Mononuclear cell (primary cell): ENCODE measurements around the gene CAMK2A. TPM values are rescaled to one million over a fixed set of nuclear protein-coding genes. Genes with fewer than 3 reads are reported as not detected.

Experiments used
- H3K27me3 ChIP-seq: 2 replicates; pipeline ENCODE4 v1.6.0; 2011; ENCODE audit warnings: low read length, control low read depth; ENCODE audit not compliant: insufficient read depth
- H3K4me1 ChIP-seq: 2 replicates; pipeline ENCODE4 v1.5.1; 2011; ENCODE audit warnings: mild to moderate bottlenecking, low read length, control low read depth; ENCODE audit not compliant: insufficient read depth
- H3K4me3 ChIP-seq: 2 replicates; pipeline ENCODE4 v1.5.1; 2011; ENCODE audit warnings: mild to moderate bottlenecking, low read length, moderate library complexity
- H3K9me3 ChIP-seq: 2 replicates; pipeline ENCODE4 v1.5.1; 2011; ENCODE audit warnings: low read depth, mild to moderate bottlenecking, control low read depth, low read length
- total RNA-seq: library from RNA; depleted of rRNA; stranded (reverse); fragments of >200 nt; gene quantifications from one replicate; pipeline ENCODE4 v1.2.3, GENCODE V29; 2012

CAMK2A gene
- total RNA-seq, 1 donor: 0.94 TPM

DNA sequence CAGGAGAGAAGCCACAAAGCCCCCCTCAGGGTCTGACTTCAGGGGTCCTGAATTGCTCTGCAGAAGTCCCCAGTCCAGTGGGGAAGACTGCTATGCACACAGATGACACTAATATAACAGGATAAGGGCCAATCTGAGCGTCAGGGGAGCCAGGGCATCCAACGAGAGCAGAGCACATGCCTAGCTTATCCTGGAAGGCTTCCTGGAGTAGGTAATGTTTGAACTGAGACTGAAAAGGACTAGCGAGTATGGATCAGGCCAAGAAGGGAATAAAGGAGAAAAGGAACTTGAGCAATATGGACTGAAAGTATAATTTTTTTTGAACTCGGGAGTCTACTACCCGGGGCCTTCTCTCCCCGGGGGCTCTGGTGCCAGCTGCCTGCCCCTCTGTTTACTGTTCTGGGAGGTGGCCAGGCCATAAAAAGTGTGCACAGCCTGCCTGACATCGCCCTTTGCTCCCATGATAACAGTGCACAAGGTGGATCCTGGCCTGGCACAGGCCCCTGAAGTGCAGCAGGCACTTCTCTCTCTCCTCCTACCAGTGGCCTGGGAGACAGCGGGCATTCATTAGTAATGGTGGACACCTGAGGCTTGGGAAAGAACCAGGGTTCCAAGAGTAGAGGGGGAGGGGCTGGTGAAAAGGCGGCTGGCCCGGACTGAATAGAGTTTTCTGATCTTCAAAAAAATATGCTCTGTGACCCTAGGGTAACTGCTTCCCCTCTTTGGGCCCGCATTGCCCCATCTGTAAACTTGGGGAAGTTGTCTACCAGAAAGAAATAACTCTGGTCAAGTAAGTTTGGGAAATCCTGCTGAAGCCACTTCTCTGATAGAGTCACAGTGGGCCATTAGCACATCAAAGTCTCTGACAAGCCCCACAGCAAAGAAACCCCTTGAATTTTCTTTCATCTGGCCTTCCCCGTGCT lies 104.3 kb downstream of the CAMK2A start:
- peaks cover 20% of the 10 kb centered on the region for H3K27me3 ChIP-seq
- H3K9me3 ChIP-seq: no peaks in the 10 kb centered on the region
- H3K4me3 ChIP-seq: no peak overlapping the region
- peaks cover 27% of the 10 kb centered on the region for H3K4me1 ChIP-seq

DNA sequence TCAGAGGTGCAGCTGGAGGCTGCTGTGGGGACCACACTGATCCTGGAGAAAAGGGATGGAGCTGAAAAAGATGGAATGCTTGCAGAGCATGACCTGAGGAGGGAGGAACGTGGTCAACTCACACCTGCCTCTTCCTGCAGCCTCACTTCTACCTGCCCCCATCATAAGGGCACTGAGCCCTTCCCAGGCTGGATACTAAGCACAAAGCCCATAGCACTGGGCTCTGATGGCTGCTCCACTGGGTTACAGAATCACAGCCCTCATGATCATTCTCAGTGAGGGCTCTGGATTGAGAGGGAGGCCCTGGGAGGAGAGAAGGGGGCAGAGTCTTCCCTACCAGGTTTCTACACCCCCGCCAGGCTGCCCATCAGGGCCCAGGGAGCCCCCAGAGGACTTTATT lies 105.6 kb downstream of the CAMK2A start:
- no peak overlapping the region for H3K4me3 ChIP-seq
- H3K27me3 ChIP-seq: peaks cover 11% of the 10 kb centered on the region
- H3K9me3 ChIP-seq: no peaks in the 10 kb centered on the region
- H3K4me1 ChIP-seq: peaks cover 27% of the 10 kb centered on the region

DNA sequence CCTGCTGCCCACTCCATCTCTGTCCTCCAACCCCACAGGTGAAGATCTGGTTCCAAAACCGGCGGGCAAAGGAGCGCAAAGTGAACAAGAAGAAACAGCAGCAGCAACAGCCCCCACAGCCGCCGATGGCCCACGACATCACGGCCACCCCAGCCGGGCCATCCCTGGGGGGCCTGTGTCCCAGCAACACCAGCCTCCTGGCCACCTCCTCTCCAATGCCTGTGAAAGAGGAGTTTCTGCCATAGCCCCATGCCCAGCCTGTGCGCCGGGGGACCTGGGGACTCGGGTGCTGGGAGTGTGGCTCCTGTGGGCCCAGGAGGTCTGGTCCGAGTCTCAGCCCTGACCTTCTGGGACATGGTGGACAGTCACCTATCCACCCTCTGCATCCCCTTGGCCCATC lies 106.1 kb downstream of the CAMK2A start:
- H3K27me3 ChIP-seq: peaks cover 5% of the 10 kb centered on the region
- H3K4me1 ChIP-seq: peaks cover 27% of the 10 kb centered on the region
- no peak overlapping the region for H3K4me3 ChIP-seq
- H3K9me3 ChIP-seq: no peaks in the 10 kb centered on the region

DNA sequence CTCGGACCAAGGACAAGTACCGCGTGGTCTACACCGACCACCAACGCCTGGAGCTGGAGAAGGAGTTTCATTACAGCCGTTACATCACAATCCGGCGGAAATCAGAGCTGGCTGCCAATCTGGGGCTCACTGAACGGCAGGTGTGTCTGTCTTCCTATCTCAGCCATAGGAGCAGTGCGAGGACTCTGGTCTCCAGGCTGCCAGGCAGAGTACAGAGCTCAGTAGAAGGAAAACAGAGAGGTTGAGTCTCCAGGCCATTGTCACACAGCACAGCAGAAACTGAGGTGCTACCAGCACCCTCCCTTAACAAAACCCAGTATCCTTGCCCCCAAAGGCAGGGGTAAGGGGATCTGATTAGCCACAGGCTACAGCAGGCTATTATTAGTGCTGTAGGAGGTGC lies 106.8 kb downstream of the CAMK2A start:
- no peaks in the 10 kb centered on the region for H3K9me3 ChIP-seq
- no peaks in the 10 kb centered on the region for H3K27me3 ChIP-seq
- no peak overlapping the region for H3K4me3 ChIP-seq
- peaks cover 27% of the 10 kb centered on the region for H3K4me1 ChIP-seq

DNA sequence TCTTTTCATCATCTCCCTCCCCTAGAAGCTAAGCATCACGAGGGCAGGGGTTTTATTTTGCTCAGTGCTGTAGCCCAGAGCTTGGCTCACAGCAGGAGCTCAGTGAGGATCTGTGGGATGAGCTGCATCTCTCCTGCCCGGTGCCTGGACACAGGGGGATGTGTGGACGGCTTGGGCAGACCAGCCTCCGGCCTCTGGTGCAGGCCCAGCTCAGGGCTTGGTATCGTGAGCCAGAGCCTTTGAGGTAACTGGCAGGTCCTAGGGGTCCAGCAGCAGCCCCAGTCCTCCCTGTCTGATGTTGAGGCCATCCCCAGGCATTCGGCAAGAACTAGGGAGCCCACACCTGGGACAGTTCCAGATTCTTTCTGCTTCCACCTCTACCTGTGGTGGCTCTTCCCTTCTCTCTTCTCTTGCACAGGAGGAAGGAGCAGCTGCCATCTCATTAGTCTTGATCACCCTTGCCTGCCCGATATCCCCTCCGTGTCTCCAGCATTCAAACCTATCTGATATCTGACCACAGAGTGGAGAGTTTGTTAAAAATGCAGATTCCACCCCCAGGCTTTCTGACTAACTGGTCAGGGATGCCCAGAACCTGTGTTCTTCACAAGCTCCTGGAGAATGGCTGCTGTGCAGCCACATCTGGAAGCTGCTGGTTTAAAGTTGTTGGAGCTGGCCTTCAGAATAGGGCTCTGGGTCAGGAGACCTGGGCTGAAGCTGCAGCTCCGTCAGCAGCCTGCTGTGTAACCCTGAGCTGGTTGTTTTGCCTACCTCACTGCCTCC lies 107.6 kb downstream of the CAMK2A start:
- H3K4me3 ChIP-seq: no peak overlapping the region
- no peaks in the 10 kb centered on the region for H3K27me3 ChIP-seq
- no peaks in the 10 kb centered on the region for H3K9me3 ChIP-seq
- H3K4me1 ChIP-seq: peaks cover 27% of the 10 kb centered on the region

DNA sequence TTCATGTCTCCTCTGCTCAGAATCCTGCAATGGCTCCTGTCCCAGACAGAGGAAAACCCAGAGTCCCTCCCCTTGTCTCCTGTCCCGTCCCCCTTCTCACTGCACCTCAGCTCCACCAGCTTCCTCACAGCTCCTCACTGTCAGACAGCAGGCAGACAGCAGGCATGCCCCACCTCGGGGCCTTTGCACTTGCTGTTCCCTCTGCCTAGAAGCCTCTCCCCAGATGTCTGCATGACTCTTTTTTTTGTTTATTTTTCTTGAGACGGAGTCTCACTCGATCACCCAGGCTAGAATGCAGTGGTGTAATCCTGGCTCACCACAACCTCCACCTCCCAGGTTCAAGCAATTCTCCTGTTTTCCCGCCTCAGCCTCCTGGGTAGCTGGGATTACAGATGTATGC lies 108.5 kb downstream of the CAMK2A start:
- H3K4me3 ChIP-seq: no peak overlapping the region
- H3K27me3 ChIP-seq: no peaks in the 10 kb centered on the region
- peaks cover 19% of the 10 kb centered on the region for H3K4me1 ChIP-seq
- no peaks in the 10 kb centered on the region for H3K9me3 ChIP-seq

DNA sequence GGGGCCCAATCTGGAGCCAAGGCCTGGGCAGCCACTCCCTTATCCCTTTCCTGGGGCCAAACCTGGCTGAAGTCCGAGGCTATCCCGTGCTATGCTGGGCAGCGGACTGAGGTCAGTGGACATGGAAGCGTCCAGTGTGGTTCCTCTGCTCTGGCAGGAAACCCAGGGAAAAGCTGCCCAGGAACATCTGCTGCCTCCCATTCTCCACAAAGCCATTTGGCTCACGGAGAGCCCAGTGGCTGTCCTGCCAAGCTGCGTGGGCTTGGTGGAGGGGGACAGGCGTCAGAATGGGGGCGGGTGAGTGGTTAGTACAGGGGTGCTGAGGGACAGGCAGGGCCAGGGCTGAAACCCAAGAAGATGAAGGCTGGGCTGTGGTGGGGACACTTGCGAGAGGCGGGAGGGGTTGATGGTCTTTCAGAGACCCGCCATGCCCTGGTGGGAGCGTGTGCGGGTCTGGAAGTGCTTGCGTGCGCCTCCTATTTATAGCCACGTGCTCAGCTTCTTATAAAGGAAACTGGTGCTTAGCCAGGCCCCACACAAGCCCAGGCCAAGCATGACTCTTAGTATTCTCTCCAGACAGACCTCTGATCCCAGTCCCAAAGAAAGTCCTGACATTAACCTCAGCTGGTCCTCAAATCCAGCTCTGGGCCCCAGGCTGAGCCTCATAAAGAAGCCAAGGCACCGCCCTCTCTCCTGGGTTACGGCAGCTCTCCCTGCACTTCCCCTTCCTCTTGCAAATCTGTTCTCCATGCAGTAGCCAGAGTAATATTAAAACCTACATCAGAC lies 109.1 kb downstream of the CAMK2A start:
- Histone ChIP-seq H3K4me1 (peaks cover 14% of the 10 kb centered on the region), H3K9me3 (no peaks in the 10 kb centered on the region), H3K4me3 (no peak overlapping the region), H3K27me3 (no peaks in the 10 kb centered on the region)

DNA sequence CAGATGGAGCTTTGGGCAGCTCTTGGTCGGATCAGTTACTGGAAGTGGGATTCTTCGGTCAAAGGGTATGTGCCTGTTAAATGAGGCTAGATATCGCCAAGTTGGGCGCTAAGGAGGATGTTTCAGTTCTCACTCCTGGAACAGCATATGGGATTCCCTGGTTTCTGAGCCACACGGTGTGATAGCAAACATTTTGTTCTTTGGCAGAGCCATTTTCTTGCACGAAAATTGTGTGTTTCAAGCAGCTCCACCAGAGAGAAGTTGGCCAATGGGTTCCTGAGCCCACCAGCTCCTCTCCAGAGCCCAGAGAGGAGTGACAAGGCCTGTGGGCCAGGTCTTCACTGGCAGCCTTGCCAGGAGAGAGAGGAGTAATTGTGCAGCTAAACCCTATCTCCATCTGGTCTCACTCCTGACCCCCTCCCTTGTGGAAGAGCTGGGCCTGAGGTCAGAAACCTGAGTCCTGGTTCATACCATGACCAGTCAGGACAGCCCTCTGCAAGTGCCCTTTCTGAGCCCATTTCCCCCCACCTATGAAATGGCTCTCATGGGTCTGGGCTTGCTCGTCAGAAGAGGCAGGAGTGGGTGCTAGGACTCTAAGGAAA lies 110.5 kb downstream of the CAMK2A start:
- H3K4me1 ChIP-seq: peaks cover 6% of the 10 kb centered on the region
- H3K9me3 ChIP-seq: no peaks in the 10 kb centered on the region
- H3K27me3 ChIP-seq: no peaks in the 10 kb centered on the region
- H3K4me3 ChIP-seq: no peak overlapping the region

DNA sequence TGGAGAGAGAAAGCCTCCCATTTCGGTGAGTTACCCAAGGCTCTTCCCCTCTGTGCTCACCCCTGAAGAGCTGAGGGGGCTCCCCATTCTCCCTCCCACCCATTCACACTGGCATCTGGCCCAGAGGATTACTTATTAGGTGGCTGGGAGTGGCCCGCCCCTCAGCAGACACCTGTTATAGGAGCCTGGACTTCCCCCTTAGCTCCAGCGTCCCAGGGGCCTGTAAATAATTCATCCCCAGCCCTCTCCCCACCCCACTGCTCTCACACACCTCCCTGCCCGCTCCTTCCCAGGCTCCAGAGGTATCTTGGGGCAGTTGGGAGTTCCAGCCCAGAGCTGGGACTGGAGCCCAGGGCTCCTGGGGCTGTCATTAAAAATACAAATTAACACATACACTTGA lies 111.3 kb downstream of the CAMK2A start:
- H3K27me3 ChIP-seq: no peaks in the 10 kb centered on the region
- no peaks in the 10 kb centered on the region for H3K9me3 ChIP-seq

DNA sequence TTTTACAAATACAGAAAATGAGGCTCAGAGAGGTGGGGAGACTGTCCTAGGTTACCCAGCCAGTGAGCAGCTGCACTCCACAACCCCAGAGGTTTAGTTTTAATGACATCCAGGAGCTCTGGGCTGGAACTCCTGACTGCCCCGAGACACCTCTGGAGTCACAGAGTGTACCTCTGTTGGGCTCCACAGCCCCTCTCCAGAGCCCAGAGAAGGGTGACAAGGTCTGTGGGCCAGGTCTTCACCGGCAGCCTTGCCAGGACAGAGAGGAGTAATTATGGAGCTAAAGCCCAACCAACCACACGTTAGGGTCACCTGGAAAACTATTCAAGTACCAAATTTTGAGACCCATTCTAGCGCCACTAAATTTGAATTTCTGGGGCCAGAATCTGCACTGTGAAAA lies 111.9 kb downstream of the CAMK2A start:
- Histone ChIP-seq H3K4me3 (no peak overlapping the region), H3K4me1 (peaks cover 6% of the 10 kb centered on the region), H3K9me3 (no peaks in the 10 kb centered on the region), H3K27me3 (no peaks in the 10 kb centered on the region)

More for the DNA sequence above, 111.3 kb downstream of the CAMK2A start:
- no peak overlapping the region for H3K4me3 ChIP-seq
- H3K4me1 ChIP-seq: peaks cover 6% of the 10 kb centered on the region

DNA sequence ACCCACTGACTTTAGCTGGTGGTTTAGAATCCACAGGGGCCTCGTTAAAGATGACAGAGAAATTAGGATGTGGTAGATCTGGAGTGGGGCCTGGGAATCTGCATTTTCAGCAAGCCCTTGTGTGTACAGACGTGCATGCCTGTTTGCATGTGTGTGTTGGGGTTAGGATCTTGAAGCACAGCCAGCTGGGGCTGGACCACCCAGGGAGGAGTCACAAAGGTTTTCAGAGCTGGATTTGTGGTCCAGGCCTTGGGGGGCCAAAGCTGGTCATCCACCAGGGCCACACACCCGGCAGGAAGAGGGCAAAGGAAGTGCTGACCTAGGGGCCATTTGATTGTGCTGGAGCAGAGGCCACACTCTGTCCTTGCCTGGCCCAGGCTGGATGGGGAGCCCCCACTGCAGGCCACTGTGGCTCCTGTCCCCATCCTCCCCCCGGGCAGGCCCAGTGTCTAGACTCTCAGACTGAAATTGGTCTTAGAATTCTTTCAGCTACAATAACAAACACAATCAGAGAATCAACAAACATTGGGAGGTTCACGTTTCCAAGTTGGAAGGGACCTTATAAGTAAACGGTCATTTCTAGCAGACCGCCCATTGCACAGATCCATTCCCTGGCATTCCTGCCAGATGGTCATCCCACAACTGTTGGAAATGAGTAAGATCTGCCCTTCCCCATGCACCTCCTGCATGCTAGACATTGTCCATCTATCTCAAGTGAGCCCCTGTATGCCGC lies 112.7 kb downstream of the CAMK2A start:
- H3K9me3 ChIP-seq: no peaks in the 10 kb centered on the region
- no peaks in the 10 kb centered on the region for H3K27me3 ChIP-seq
- peaks cover 6% of the 10 kb centered on the region for H3K4me1 ChIP-seq
- H3K4me3 ChIP-seq: no peak overlapping the region

DNA sequence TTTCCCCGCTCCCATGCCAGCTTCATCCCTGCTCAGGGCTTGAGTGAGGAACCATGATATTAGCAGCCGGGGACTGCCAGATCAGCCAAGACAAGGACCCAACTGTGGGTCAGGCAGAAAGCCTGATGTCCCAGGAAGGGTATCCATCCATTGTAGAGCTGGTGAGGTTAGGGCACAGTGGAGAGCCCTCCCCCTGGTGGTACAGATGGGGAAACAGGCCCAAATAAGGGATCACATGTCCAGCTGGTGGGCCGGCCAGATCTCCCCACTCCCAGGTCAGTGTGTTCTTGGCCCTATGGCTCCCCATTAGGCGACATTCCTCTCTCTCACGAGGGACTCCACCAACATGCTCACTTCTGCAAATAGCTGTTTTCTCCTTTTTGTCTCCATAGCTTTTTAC lies 114.0 kb downstream of the CAMK2A start:
- Histone ChIP-seq H3K9me3 (no peaks in the 10 kb centered on the region), H3K27me3 (no peaks in the 10 kb centered on the region), H3K4me1 (peaks cover under 1% of the 10 kb centered on the region), H3K4me3 (no peak overlapping the region)

DNA sequence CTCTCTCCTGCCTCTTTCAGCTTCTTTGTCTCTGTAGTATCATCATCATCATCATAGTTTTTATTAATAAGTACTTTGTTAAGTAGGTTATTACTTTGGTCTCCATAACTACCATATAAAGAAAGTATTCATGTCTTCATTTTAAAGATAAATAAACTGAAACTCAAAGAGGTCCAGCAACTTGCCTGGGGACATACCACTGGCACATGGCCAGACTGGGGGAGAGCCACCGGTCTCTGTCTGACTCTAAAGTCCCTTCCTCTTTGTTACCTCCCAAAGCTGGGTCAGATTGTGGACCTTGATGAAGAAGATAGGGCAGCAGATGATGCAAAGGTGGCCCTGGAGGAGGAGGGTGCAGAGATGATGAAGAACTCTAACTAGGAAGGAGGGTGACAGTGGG lies 114.5 kb downstream of the CAMK2A start:
- no peaks in the 10 kb centered on the region for H3K27me3 ChIP-seq
- H3K4me1 ChIP-seq: no peaks in the 10 kb centered on the region
- H3K9me3 ChIP-seq: no peaks in the 10 kb centered on the region
- no peak overlapping the region for H3K4me3 ChIP-seq

DNA sequence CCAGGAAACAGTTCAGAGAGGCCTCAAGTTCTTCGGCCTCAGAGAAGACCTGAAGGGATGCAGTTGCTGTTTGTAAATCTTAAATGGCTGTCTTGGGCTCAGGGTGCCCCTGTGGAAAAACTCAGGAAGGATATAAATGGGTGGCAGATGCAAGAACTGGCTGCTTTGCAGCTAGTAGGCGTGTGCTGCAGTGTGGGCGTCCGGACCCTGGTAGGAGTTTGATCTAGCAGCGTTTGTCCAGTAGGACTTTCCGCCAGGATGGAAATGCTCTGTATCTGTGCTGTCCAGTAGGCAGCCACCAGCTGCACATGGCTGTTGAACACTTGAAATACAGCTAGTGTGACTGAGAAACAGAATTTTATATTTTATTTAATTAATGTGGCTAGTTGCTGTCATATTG lies 115.3 kb downstream of the CAMK2A start:
- Histone ChIP-seq H3K9me3 (no peaks in the 10 kb centered on the region), H3K4me3 (no peak overlapping the region), H3K4me1 (no peaks in the 10 kb centered on the region), H3K27me3 (peaks cover under 1% of the 10 kb centered on the region)
